Activated T-helper 1 cell treated with Interleukin-2 at 50 U/mL for 16 hours (primary cell): Measurements from ENCODE around the gene C2CD2.
"Not testable (repeated sequence)": the region's sequence is repeated elsewhere in the genome, so short reads cannot be mapped to it uniquely, and the experiment has no call there.

Source experiments
- DNase-seq: peaks from one replicate; pipeline ENCODE4 v3.0.0-alpha.2; 2020; ENCODE audit warnings: low read depth

C2CD2 gene

GRCh38 chr21:41974752-41975053 is 20.9 kb upstream of the C2CD2 start:
- no peak for DNase-seq

- DNase-seq = no peak
Observed at GRCh38 chr21:41973861-41974751, 20.3 kb upstream of the C2CD2 start.

DNA sequence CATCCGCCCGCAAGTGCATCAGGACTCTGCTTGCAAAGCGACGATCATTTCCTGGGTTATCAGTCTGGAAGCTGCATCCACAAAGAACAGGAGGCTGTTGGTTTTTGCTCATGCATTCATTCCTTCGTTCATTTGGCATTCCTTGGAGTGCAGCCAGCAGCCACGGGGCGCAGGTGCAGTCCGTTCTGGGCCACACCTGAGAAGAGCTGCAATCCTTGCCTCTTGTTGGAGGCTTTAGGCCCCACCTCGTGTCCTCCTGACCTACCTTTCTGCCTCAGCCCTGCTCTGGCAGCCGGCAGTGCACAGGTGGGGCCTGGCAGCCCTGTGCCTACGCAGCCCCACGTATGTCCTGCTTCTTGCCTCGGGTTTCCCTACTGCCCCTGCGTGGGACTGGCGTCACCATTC is 19.6 kb upstream of the C2CD2 start:
- no peak for DNase-seq

DNA sequence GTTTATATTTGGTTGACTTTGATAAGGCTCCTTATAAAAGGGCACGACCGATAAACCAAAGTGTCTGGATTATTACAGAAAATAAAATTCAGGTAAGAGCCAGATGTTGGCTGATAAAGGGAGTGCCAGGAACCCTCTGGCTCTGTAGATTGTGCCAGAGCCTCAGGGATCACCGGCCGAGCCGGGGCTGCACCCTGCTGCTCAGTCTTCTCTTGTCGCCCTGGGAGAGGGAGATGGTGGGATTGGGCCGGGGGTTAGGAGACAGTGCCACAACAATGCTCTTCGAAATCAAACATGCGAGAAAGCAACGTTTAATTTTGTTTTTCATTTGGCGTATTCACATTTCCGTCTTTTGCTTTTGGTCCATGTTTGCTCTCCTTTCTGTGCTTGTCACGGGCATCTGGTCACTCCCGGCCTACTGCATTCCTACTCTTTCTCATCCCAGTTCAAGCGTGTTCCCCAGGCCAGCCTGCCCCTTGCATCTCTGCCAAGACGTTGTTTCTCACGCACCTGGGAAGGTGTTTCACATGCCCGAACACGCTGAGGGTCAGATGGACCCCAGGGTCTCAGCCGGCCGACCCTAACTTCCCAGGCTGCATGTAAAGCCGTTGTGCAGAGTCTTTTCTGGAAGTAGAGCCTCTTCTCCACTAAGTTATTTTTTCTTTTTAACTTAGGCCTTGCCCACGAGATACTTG is 18.8 kb upstream of the C2CD2 start:
- DNase-seq = no peak

- DNase-seq = no peak
Observed at GRCh38 chr21:41971891-41972290, 18.1 kb upstream of the C2CD2 start.

DNA sequence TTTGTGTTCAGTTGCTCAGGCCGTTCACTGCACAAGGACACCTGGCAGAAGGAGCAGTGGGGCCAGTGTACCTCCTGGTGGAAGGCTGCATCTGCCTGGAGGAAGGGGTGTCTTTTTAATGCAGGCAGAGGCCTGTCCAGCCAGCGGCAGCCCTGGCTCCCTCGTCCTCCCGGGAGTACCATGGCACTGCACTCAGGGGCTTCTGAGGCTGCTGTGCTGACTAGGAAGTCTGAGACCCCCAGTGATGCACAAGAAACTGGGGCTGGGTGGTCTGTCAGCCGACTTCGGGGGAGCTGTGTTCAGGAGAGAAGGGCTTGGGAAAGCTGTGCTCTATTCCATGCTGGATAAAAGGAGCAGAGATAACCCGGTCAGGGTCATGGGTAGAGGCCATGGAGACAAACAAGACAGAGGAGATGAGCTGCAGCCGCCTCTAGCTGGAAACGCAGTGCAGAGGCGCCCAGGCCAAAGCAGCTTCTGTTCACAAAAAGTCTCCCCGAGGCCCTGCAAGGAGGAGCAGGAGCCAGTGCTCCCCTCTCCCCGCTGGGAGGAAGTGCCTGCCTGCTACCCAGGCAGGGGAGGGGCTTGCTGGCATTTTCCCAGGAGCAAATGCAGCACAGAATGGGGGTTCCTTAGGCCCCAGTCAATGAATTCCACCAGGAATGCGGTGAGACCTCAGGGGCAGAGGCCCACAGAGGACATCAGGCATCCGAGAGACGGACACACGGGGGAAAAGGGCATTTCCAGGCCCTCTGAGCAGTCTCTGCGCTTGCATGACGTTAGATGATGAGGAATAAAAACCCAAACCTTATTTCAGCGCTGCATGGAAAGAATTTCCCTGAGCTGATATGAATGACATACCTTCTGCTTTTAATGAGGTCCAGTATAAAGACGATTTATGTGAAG is 17.2 kb upstream of the C2CD2 start:
- DNase-seq = no peak

GRCh38 chr21:41970106-41970391 is 16.2 kb upstream of the C2CD2 start:
- no peak for DNase-seq

DNA sequence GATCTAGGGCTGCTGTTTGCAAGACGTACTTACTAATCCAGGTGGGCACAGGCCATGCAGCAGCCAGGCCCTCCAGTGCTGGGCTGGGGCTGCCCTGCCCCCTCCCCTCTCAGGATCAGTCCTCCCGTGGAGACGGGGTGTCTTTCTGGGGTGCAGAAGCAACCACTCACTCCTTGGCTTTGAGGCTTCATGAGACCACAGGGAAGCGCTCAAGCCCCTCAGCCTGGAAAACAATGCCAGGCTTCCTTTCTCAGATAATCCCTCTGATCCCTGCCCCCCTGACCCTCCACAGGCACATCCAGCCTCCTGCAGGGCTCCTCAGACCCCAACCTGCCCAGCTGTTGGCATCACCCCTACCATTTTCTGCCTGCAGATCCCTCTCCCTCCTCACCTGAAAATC is 13.9 kb upstream of the C2CD2 start:
- DNase-seq = no peak

DNA sequence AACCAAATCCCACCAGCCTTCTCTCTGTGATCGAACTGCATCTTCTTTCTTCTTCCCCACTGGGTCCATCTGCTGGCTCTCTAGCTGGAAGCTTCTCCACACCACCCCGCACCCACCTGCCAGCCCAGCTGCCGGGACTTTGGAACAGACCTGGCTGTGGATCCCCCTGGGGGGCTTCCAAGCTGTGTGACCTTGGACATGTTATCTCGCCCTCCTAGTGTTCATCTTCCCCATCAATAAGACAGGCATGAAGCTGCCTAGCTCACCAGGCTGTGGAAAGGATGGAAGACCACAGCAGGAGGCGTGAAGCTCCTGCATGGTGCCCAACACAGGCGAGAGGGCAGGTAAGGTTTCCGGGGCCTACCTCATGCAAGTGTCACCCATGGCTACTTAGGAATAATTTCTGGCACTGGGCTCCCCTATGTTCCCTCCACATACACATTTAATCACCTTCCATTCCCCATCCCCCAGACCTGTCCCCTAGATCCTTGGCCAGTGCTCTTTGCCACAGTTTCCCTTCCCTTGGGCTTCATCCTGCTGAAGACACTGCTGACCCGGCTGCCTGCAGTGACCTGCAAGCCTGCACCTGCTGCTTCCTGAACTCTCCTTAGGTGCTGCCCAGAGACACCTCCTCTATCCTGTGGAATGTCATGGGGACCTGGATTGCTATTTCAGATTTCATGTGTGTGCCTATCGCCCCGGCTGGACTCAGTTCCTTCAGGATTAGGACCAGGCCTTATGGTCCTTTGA is 13.2 kb upstream of the C2CD2 start:
- no peak for DNase-seq

- DNase-seq = no peak
Observed at GRCh38 chr21:41966041-41966833, 12.4 kb upstream of the C2CD2 start.

GRCh38 chr21:41965461-41966013 is 11.7 kb upstream of the C2CD2 start:
- DNase-seq = no peak

GRCh38 chr21:41965045-41965444 is 11.2 kb upstream of the C2CD2 start:
- DNase-seq = no peak

DNA sequence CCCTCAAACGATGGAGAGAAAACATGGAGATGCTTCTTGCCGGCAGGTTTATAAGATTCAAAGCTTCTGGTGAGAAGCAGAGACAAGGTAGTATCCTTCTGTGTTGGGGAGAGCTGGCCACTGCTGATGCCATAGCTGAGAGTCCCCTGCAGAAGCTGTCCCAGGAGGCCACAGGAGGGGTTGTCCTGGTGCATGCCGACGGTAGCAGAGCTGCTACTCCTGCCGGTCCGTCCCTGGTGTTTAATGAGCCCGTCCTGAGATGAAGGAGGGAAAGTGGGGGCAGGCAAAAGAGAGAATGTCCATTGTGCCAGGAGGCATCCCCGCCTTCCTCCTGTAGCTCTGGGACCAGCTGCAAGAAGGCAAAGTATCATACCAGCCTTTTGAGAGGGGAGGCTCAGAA is 10.4 kb upstream of the C2CD2 start:
- no peak for DNase-seq

DNA sequence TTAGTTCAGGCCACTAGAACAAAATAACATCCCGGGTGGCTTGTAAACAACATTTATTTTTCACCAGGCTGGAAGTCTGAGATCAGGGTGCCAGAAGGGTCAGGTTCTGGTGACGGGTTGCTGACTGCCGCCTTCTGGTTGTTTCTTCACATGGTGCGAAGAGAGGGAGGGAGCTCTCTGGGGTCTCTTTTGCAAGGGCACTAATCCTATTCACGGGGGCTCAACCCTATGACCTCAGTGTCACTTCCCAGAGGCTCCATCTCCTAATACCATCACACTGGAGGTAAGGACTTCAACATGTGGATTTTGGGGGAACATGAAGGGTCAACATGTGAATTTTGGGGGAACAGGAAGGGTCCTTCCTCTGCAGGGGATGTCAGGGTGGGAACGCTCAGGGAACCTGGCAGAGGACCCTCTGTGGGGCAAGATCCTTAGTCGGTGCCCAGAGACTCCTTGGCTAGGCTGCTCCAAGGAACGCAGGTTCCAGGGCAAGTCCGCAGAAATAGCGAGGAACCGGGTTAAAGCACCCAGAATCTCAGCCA is 8.7 kb upstream of the C2CD2 start:
- no peak for DNase-seq

DNA sequence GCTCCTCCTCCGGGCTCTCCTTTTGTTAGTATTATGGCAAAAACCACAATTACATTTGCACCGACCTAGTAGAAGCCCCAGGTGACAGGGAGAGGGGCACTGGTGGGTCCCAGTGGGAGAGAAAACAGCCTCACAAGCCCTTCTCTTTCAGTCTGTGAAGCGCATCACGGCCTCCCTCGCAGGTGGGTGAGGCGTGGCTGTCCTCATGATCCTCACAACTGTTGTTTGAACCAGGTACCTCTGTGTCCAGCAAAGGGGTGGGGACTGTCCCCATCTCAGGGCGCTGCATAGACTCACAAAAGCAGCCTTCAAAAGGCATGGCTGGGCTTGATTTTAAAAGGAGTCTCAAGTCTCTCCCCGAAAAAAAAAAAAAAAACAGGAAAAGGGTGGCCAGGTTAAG is 7.9 kb upstream of the C2CD2 start:
- no peak for DNase-seq

GRCh38 chr21:41961282-41961701 is 7.5 kb upstream of the C2CD2 start:
- DNase-seq = no peak

- no peak for DNase-seq
Observed at GRCh38 chr21:41960386-41960785, 6.6 kb upstream of the C2CD2 start.

GRCh38 chr21:41959697-41960096 is 5.9 kb upstream of the C2CD2 start:
- not testable (repeated sequence) for DNase-seq

DNA sequence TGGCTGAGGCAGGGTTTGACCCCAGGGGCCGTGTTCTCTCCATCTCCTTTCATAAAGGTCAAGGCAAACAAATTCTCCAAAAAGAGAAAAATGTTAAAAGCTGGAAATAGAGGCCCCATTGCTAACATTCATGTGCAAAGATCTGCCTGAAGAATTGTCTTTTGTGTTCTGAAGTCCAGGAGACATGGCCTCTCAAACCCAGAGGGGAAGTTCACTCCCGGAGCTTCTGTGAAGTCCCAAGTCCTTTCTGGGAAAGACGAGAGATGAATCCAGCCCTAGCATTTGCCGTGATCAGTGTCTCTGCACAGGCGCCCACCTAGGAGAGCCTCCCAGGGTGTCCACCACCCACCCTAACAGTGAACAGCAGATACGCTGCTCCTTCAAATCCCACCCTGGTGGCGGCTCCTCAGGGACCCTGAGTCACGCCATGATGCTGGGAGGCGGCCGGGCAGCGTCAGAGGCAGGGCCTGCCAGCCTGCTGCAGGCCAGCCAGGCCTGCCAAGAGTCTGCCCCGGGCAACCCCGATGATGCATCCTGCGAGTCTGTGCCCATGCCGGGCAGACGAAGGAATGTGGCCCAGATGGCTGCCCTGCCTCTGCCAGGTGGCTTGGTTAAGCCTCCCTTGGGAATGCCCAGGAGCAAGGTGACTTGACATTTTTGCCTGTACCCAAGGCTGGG is 5.2 kb upstream of the C2CD2 start:
- no peak for DNase-seq
